Lung microvascular endothelial cell (primary cell): Measurements from ENCODE around the gene HECTD1. TPM values are rescaled to one million over a fixed set of nuclear protein-coding genes. Genes with fewer than 3 reads are reported as not detected.
"Not testable (repeated sequence)": the region's sequence is repeated elsewhere in the genome, so short reads cannot be mapped to it uniquely, and the experiment has no call there.

Experiments
- DNase-seq, 2 donors: peaks; one replicate each; pipeline versions ENCODE4 v3.0.0 to v3.0.0-alpha.2; 2010; ENCODE audit warnings: low read depth in 2 of 2
- total RNA-seq: library from RNA; depleted of rRNA; stranded (reverse); fragments of >200 nt; gene quantifications from 2 replicates; pipeline ENCODE4 v1.2.1, GENCODE V29; 2014

HECTD1 gene
- total RNA-seq, 1 donor from 2014 or later: 301 TPM

- peak in 1 of 2 donors; percentile 55 for DNase-seq
These were observed 12.9 kb downstream of the HECTD1 start for GRCh38 chr14:31194661-31195060.

DNA sequence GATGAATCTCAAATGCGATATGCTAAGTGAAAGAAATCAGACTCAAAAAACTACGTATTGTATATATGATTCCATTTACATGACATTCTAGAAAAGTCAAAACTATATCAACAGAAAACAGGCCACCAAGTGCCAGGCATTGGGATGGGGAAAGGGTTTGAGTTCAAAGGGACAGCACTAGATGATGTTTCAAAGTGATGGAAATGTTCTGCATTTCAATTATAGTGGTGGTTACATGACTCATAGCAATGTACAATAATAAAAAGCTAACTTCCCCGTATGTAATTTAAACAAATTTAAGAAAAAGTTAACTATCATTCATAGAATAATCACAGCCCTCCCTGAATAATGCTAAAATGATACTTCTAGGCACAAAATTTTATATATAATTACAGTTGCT lies 13.5 kb downstream of the HECTD1 start:
- DNase-seq: no peak

DNA sequence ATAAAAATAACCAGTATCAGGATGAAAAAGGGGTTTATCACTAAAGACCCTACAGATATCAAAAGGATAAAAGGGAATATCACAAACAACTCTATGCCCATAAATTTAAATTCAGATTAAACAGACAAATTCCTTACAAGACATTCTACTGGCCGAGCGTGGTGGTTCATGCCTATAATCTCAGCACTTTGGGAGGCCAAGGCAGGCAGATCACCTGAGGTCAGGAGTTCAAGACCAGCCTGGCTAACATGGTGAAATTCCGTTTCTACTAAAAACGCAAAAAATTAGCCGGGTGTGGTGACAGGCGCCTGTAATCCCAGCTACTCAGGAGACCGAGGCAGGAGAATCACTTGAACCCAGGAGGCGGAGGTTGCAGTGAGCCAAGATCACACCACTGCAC lies 15.0 kb downstream of the HECTD1 start:
- not testable (repeated sequence) for DNase-seq

GRCh38 chr14:31190717-31191263 lies 16.8 kb downstream of the HECTD1 start:
- DNase-seq: no peak

DNA sequence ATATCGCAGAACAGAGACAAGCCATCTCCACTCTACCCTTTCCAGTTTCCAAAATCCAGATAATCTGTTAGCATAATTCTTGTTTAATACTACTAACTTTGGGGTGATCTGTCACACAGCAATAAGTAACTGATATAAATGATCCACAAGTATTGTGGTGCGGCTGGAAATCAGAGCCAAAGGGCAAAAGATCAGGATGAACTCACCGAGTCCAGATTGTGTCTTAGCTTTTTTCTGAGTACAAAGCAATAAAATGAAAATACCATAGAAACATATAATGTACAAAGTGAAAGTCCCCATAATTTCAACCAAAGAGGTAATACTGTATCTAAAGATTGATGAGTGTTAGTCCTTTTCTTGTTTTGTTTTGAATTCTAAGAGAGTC lies 17.4 kb downstream of the HECTD1 start:
- DNase-seq: no peak

DNA sequence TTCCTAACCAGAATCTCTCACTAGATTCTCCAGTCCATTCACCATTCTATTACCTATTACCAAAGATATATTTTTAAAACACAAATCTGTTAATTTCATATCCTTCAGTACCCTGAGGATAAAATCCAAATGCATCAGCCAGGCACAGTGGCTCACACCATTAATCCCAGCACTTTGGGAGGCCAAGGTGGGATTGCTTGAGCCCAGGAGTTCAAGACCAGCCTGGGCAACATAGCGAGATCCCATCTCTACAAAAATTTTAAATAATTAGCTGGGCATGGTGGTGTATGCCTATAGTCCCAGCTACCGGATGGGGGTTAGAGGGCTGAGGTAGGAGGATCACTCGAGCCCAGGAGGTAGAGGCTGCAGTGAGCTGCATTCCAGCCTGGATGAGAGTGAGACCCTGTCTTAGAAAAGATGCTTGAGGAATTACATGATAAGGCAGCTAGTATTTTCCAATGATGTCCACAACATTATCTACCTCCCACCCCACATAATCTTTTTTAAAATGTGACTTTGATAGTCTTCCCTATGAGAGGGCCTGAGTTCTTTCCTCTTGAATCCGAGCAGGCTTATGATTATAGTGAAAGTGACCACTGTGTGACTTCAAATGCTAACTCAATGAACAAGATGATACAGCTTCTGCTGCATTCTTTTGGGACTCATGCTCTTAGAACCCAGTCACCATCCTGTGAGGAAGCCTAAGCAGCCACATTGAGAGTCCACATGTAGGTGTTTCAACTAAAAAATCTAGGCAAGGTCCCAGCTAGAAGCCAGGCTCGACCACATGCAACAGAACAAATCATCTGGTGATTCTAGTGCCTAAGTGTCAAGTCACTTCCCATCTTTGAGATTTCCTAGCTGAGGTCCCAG lies 18.0 kb downstream of the HECTD1 start:
- no peak for DNase-seq

- no peak for DNase-seq
These were observed 18.8 kb downstream of the HECTD1 start for GRCh38 chr14:31188744-31189143.

- DNase-seq: not testable (repeated sequence)
These were observed 25.6 kb downstream of the HECTD1 start for GRCh38 chr14:31182016-31182415.

GRCh38 chr14:31181271-31181670 lies 26.3 kb downstream of the HECTD1 start:
- no peak for DNase-seq

GRCh38 chr14:31180299-31181051 lies 27.1 kb downstream of the HECTD1 start:
- no peak for DNase-seq

- no peak for DNase-seq
These were observed 33.2 kb downstream of the HECTD1 start for GRCh38 chr14:31174433-31174832.

DNA sequence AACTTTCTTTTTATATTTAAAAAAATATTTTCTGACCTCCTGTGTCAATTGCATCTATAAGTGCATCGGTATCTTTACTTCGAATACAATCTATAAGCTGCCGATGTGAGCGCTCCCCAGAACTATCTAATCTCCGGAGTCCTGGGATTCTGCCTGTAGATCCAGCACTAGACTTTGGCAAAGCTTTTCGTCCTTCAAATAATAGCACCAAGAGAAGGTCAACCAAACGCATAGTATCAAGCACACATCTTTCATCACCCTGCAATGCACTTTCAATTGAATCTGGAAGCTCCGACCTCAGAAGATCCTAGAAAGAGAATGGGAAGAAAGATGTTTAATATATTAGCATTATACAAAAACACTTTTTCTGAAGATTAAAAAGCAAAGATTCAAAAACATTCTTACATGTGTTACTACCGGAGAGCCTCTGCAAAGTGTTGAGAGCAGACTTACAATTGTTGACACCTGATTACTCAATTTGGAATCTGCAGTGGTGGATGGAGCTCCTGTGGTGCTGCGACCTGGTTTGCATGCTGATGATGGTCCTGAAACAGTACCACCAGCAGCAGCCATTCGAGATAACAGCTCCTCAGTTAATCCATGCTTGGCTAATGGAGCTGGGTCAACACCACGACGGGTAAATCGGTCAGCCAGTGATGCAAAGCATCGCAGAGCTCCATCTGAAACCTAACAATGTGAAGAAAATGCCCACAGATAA lies 34.3 kb downstream of the HECTD1 start:
- no peak for DNase-seq

- DNase-seq: no peak
These were observed 35.5 kb downstream of the HECTD1 start for GRCh38 chr14:31172084-31172483.

DNA sequence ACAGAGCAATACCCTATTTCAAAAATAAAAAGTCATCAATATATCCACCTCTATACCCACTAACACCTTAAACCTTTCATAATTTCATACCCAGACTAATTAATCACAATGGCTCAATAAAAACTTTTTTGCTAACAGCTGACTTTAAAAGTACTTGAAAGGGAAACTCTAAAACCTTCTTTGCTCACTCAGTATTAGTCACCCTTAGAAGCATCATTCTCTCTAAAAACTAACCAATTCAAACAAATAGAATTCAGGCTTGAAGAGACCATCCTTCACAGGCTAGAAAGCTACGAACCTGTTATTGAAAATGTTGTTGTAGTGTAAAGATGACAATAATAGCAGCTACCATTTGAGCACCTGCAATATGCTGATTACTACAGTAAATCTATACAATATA lies 37.2 kb downstream of the HECTD1 start:
- no peak for DNase-seq

DNA sequence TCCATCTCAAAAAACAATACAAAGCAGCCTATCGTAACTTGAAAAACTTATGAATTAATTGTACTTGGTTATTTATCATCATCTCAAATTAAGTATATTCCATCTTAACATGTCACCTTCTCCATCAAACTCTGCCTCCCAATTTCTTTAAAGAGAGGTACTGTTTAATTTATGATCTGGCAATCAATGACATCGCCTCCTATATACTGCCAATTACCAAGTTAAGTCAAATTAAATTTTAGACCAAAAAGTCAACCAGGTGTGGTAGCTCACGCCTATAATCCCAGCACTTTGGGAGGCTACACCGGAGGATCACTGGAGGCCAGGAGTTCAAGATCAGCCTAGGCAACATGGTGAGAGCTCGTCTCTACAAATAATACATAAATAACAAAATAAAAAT lies 37.7 kb downstream of the HECTD1 start:
- no peak for DNase-seq

GRCh38 chr14:31167032-31167431 lies 40.6 kb downstream of the HECTD1 start:
- no peak for DNase-seq

GRCh38 chr14:31166271-31166561 lies 41.4 kb downstream of the HECTD1 start:
- peak in 1 of 2 donors; percentile 0 for DNase-seq

DNA sequence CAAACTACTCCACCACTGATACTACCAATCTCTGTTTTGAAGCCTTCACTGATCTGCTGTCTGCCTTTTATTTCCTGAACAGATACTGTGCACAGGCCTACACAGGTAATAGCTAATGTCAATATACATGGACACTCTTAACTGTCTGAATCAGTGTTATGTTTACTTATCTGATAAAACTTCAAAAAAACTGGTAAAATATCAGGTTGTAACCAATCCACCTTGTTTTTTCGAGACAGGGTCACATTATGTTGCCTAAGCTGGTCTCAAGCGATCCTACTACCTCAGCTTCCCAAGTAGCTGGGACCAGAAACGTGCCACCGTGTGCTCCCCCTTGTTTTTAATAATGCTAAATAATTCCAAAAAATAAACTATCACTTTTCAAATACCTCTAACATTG lies 43.5 kb downstream of the HECTD1 start:
- DNase-seq: no peak

GRCh38 chr14:31162910-31163649 lies 44.5 kb downstream of the HECTD1 start:
- no peak for DNase-seq

- DNase-seq: no peak
These were observed 46.3 kb downstream of the HECTD1 start for GRCh38 chr14:31161274-31161673.

DNA sequence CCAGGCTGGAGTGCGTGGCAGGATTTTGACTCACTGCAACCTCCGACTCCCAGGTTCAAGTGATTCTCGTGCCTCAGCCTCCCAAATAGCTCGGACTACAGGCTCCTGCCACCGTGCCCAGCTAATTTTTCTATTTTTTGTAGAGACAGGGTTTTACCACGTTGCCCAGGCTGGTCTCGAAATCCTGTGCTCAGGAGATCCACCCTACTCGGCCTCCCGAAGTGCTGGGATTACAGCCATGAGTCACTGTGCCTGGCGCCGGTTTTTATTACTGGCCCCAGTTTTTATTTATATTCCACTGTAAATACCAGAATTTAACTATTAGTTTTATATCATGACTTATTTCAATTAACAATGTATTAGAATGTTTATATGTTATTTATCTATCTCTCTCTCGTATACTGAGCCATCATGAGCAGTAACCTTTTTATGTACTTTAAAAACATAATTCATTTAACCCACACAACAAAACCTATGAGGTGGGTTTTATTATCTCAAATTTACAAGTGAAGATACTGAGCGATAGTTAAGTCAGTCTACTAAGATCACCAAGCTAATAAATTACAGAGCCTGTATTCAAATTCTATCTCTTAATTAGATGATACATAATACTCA lies 47.8 kb downstream of the HECTD1 start:
- no peak for DNase-seq
